ENCODE measurements around the gene CNOT9.
"Not testable (repeated sequence)": the region's sequence is repeated elsewhere in the genome, so short reads cannot be mapped to it uniquely, and the experiment has no call there.

CNOT9 gene

GRCh38 chr2:218568190-218569037, at the start of gene CNOT9, which contains the start of gene USP37:
TSS of gene CNOT9 (plus strand) at chr2:218568839. CDS start at chr2:218568955, 116 bp downstream.
TSS of gene USP37 (minus strand) at chr2:218568351. CDS start at chr2:218558653, 9,698 bp downstream.
- peak; percentile 100 for DNase-seq

DNA sequence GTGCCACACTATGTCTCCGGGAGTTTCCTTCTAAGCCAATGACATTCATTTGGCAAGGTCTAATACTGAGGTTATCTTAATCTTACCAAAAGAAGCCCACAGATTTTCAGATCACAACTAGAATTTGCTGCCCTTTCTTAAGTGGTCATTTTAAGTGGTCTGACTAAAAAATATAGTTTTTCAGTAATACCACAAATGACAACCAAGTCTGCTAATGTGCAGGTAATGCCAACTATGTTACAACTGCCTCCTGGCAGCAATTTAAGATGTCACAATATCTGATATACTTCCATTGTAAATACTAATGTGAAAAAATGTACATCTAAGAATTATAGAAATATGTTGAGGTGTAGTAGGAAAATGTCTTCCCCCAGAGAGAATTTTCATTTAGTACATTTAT, 49.8 kb upstream of the CNOT9 start:
- no peak for DNase-seq

- DNase-seq, result no peak
Observed at GRCh38 chr2:218523651-218524050, 45.0 kb upstream of the CNOT9 start.

- not testable (repeated sequence) for DNase-seq
Observed at GRCh38 chr2:218528409-218528808, 40.2 kb upstream of the CNOT9 start.

GRCh38 chr2:218529990-218530389, 38.6 kb upstream of the CNOT9 start:
- no peak for DNase-seq

DNA sequence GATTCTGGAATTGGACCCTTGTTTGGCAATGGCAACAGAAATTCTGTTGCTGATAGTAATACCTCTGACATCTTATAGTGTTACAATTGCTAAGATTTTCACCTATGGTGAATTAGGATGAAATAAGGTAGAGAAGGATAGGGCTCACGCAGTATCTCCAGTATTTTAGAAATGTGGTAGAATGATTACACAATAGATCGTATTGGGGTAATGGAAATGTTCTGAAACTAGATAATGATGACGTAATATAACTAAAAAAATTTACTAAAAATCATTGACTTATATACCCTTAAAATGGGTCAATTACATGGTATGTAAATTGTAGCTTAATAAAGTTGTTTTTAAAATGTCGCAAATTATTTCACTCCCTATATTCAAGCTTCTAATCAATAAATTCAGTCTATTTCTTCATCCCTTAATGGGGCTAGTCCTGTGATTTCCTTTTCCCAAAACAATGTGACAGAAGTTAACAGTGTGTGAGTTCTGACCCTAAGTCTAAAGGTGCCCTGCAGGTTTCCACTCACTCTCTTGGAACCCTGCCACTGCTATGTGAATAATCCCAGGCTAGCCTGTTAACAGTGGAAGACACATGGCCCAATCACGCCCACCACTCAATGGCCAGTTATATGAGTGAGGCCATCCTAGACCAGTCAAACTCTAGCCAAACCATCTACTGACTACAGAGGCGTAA, 31.7 kb upstream of the CNOT9 start:
- DNase-seq, result no peak

- no peak for DNase-seq
Observed at GRCh38 chr2:218540015-218540414, 28.6 kb upstream of the CNOT9 start.

- no peak for DNase-seq
Observed at GRCh38 chr2:218546012-218546411, 22.6 kb upstream of the CNOT9 start.

GRCh38 chr2:218547511-218547910, 21.1 kb upstream of the CNOT9 start:
- DNase-seq, result no peak

- DNase-seq, result no peak
Observed at GRCh38 chr2:218547978-218548377, 20.7 kb upstream of the CNOT9 start.

GRCh38 chr2:218554225-218554624, 14.4 kb upstream of the CNOT9 start:
- not testable (repeated sequence) for DNase-seq

GRCh38 chr2:218555527-218555926, 13.1 kb upstream of the CNOT9 start:
- DNase-seq, result no peak

- DNase-seq, result no peak
Observed at GRCh38 chr2:218557941-218558340, 10.7 kb upstream of the CNOT9 start.

DNA sequence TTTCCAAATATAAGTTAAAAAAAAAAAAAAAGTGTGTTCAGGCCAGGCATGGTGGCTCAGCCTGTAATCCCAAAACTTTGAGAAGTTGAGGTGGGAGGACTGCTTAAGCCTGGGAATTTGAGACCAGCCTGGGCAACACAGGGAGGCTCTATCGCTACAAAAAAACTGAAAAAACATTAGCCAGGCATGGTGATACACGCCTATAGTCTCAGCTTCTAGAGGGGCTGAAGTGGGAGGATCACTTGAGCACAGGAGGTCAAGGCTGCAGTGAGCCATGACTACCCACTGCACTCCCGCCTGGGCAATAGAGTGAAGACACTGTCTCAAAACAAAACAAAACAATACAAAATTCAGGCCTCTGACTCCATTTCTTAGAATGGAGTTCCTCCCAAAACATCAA, 9.7 kb upstream of the CNOT9 start:
- DNase-seq, result no peak

DNA sequence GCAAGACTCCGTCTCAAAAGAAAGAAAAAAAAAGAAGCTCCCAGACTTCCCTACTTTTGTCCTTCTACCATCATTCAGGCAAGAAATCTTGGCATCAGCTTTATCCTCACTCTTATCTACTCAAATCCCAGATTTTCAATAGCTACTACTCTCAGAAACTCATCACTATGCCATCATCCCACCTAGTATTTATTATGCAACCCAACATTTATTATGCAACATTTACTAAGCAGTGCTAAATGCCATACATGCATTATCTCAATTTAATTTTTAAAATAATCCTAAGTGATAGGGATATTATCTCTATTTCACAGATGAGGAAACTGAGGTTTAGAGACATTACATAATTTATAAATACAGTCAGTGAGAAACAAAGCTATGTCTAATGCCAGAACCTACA, 4.6 kb upstream of the CNOT9 start:
- DNase-seq, result no peak

GRCh38 chr2:218566296-218566695, 2.3 kb upstream of the CNOT9 start:
- DNase-seq, result no peak

DNA sequence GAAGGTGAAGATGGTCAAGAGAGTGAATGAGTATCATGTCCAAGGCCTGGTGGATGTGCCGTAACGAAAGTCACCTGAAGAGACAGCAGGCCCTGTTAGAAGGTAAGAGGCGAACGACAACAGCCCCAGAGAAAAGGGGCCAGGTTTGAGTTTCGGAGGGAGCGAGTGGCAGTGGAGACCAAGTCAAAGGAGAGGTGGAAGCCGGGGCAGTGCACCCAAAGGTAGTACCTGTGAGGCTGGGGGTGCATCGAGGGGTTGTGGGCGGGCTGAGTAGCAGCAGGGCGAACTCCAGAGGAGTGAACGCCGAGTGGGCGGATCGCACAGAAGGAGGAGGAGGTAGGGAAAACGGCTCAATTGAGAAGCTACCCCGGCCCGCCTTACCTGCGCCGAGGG, 846 bp upstream of the CNOT9 start:
- DNase-seq, result peak; percentile 82

DNA sequence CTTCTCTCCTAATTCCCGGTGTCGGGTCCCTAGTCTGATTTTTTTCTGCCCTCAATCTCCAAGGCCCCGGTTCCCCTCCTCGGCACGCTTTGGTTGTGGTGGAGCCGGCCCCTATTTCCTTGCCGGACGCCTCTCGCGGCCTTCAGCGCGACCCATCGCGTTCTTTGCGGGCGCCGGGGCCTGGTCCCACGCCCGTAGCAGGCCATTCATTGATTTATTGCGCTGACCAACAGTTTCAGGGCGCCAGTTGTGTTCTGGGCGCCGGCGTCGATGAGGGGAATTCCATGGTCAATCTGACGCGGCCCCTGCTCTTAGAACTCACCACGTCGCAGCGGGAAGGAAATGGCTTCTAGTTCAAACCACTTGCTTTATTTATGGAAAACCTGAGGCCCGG, 396 bp downstream of the CNOT9 start:
- peak; percentile 52 for DNase-seq

DNA sequence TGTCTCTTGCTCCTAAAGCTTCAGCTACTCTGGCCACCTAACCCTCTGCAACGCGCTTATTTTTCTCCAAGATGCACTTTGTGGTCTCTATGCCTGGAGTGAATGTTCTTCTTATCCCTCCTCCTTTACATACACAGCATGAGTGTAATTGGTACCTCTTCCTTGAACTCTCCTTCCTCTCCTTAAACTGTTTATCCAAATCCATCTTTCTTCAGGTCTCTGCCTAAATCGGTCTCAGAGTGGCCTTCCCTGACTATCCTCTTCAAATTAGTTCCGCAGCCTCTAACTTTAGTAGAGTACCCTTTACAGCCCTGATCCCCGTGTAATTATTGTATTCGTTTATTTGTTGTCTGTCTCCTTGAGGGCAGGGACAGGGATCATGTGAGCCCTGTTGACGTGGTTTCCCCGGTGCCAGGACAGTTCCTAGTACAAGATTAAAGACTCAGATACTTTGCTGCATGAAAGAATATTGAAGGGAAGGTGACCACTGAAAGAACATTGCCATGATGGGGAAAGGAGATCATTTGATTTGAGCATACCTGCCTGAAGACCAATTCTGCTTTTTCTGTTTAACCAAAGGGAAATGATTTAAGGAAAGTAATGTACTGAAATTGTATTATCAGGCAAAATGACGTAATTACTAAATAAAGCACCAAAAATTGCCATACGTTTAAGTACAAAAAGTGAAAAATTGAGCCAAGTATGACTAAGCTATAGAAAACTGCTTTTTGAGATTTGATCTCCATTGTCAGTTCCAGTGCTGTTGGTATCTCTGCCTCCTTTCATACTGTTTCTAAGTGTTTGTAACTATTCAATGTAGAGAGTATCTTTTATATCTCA, 1.2 kb downstream of the CNOT9 start:
- DNase-seq, result no peak

DNA sequence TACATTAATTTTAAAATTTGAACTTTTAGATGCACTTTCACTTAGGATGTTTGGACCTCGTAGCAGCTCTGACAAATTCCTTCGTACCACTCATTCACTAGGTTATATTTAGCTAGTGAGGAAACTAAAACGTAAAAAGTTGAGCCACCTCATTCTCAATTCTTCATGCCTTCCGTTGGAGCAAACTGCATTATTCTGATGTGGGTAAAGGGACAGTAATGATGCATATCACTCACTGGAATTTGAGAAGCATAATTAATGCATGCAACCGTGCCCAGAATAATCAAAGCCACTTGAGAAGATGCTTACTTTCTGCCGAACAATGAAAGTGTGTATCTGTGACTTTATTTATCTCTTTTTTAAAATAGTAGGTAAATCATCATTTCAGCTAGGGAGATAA, 2.2 kb downstream of the CNOT9 start:
- DNase-seq, result no peak

GRCh38 chr2:218576854-218577253, 8.2 kb downstream of the CNOT9 start:
- DNase-seq, result no peak

GRCh38 chr2:218577482-218578220, 9.0 kb downstream of the CNOT9 start:
- no peak for DNase-seq

Data from activated naive CD4-positive, alpha-beta T cell treated with anti-CD3 and anti-CD28 coated beads, Interleukin-2, amount 50 U/mL, for 16 hours (primary cell).